HG03159 (cell line): ENCODE results near the gene PGBD5.
"Not testable (repeated sequence)": the region's sequence is repeated elsewhere in the genome, so short reads cannot be mapped to it uniquely, and the experiment has no call there.

Experiments used
- ATAC-seq: cut with Tn5 transposase; IDR thresholded peaks from one replicate; pipeline ENCODE4 v1.9.1; 2021; ENCODE audit warnings: mild to moderate bottlenecking, moderate library complexity; ENCODE audit not compliant: unreplicated experiment

PGBD5 gene

DNA sequence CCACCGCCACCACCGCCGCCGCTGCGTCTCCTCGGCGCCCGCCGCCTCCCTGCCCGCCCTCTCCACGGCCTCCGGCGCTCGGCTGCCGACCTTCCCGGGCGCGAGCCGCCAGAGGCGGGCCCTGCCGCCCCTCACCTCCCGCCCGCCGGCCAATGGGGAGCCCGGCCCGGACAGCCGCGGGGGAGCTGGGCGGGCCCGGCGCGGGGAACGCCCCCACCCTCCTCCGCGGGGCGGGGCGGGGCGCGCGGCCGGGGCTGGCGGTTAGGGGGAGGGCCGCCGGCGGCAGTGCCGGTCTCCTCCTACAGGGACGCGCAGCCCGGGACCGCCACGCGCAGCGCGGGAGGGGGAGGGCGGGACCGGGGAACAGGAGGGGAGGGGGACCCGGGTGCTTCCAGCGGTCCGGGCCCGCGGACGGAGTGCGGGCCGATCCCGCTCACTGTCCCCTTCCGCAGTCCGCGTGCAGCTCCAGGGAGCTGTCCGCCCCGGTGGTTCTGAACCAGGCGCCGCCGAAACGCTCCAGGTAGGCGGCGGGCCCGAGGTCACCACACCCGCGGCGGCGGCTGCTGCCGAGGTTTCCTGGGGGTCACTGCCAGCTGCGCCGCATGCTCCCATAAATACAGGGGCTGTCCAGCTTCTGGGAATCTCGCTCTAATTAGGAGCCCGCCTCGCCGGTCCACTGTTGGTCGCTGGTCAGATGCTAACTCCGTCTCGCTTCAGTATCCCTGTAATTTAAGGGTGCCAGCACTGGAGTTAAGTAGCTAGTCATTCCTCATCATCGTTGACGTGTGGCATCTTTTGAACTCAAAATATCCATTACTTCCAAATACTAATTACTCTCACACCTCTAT lies at the start of gene PGBD5:
PGBD5 (minus strand) TSS at position 87 of the 848 bp plus-strand sequence. CDS start 404 bp downstream, outside the sequence.
- peak; percentile 80 for ATAC-seq

- ATAC-seq = not testable (repeated sequence)
Observed at GRCh38 chr1:230474924-230475323, 48.8 kb upstream of the PGBD5 start.

DNA sequence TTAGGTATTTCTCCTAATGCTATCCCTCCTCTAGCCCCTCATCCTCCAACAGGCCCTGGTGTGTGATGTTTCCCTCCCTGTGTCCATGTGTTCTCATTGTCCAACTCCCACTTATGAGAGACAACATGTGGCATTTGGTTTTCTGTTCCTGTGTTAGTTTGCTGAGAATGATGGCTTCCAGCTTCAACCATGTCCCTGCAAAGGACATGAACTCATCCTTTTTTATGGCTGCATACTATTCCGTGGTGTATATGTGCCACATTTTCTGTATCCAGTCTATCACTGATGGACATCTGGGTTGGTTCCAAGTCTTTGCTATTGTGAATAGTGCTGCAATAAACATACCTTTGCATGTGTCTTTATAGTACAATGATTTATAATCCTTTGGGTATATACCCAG lies 44.6 kb upstream of the PGBD5 start:
- not testable (repeated sequence) for ATAC-seq

- ATAC-seq = no peak
Observed at GRCh38 chr1:230469271-230469670, 43.1 kb upstream of the PGBD5 start.

GRCh38 chr1:230465691-230466090 lies 39.6 kb upstream of the PGBD5 start:
- no peak for ATAC-seq

DNA sequence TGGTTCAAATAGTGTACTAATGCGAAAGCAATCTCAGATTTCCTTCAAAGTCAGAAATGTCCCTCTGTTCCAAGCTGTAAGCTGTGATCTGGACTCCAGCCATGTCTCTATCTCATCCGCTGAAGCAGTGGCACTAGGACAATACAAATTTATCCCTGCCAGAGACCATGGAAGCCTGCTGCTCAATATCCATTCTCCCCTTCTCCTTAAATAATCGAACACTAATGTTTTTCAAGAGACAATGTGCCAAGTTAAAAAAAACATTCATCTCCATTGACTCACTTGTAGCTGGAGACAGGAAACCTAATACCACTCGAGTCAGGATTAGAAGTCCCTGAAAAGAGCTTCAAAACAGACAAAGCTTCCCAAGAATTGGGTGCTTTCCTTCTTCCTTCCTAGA lies 38.5 kb upstream of the PGBD5 start:
- no peak for ATAC-seq

- ATAC-seq = no peak
Observed at GRCh38 chr1:230463760-230464159, 37.6 kb upstream of the PGBD5 start.

- ATAC-seq = no peak
Observed at GRCh38 chr1:230463326-230463725, 37.2 kb upstream of the PGBD5 start.

DNA sequence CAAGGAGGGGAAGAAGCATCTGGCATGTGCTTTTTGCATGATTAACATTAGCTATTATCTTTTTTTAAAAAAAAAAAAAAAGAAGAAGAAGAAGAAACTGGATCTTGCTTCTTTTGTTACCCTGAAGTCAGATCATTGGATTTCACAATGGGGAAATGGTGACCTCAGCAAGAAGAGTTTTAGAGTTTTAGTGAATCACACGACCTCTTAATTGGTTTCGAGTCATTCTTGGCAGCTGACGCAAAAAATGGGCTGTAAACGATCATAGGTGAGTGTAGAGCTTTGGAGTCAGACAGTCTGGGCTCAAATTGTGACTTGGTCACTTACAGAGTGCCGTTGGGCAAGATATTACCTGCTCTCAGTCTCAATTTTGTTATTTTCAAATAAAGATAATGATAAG lies 33.3 kb upstream of the PGBD5 start:
- ATAC-seq = no peak

- no peak for ATAC-seq
Observed at GRCh38 chr1:230458509-230458908, 32.4 kb upstream of the PGBD5 start.

- no peak for ATAC-seq
Observed at GRCh38 chr1:230456478-230456877, 30.3 kb upstream of the PGBD5 start.

- ATAC-seq = no peak
Observed at GRCh38 chr1:230455291-230455690, 29.2 kb upstream of the PGBD5 start.

DNA sequence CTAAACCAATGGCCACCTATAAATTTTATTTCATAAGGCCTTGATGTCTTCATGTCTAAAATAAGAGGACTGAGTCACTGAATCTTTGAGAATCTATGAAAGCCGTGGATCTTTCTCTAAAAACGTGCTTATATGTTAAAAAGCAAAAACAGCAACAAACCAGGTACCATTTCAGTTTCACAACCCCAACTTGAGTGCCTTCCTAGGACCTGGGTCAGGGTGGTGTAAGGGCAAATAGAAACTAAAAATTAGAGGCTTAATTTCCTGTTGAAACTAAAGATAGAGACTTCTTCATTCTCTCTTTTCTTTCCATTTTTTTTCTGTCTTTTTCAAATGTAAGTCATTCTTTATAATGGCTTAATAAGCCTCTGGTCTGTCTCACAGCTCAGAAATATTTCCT lies 27.2 kb upstream of the PGBD5 start:
- ATAC-seq = no peak

- ATAC-seq = no peak
Observed at GRCh38 chr1:230441183-230442029, 15.3 kb upstream of the PGBD5 start.

DNA sequence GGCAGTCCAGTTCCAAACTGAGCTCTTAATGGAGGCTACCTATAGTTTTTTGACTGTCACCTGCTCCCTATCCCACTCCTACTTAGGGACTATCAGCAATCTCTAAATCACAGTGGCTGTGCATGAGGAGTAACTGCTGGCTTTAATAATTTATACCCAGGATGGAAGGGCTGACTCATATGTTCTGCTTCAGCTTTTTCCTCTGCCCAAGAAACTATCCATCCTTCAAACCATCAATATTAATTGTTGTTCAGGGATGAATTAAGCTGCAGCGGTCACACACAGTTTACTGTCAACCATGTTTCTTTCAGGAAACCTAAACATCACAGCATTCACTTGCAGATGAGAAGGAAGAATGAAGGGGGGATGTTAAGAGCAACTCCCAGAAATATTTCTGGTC lies 9.0 kb upstream of the PGBD5 start:
- ATAC-seq = no peak

DNA sequence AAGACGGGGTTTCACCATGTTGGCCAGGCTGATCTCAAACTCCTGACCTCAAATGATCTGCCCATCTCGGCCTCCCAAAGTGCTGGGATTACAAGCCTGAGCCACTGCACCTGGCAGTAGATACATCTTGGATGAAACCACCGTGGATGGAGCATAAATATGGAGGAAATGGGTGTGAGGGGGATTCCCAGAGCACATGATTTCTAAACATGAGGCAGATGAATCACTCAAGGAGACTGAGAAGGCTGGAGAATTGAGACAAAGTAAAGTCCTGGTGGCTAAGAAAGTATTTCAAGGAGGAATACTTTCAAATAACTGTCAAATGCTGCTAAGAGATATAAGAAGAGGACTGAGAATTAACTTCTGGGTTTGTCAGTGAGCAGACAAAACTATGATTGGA lies 5.4 kb upstream of the PGBD5 start:
- ATAC-seq = no peak

- no peak for ATAC-seq
Observed at GRCh38 chr1:230430499-230430898, 4.4 kb upstream of the PGBD5 start.

DNA sequence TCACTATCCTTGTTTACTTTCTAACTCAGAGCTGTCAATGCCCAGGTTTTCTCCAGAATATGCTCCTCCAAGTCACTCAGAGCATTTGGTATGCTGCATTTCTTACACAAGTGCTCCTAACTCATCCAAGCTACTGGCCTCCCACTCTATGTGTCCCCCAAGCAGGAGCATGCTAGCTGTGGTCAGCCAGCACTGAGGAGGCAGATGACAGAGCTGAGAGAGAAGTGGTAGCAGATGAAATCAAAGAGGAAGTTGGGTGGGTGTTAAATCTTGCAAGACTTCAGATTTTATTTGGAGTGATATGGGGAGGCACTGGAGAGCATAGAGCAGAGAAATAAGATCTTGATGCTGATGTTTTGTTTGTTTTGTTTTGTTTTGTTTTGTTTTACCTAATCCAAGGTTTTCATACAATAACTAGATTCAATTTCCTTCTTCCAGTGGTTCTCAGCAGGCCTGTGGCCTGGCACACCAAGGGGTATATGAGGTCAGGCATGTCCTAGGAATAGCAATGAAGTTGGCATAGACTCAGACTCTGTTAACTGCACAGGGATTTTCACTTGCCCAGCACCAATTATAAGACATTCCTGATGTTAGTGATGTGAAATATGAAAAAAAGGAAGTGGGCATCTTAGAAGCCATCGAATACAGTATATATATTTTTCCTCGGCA lies 3.1 kb upstream of the PGBD5 start:
- no peak for ATAC-seq

- no peak for ATAC-seq
Observed at GRCh38 chr1:230427981-230428380, 1.8 kb upstream of the PGBD5 start.

GRCh38 chr1:230427094-230427876 lies 1.2 kb upstream of the PGBD5 start:
- ATAC-seq = no peak
